Spleen (tissue), 11 donors: ENCODE results near the gene MSI2. TPM values are rescaled to one million over a fixed set of nuclear protein-coding genes. Genes with fewer than 3 reads are reported as not detected.
A peak's percentile ranks its signal among the peaks of the same experiment; 100 is the strongest.

Source experiments
- DNase-seq: peaks from one replicate; pipeline ENCODE4 v3.0.0-alpha.2; 2020
- H3K27ac ChIP-seq, 8 donors: fragments of 200-600 bp; sonication (generic) in 7 of 8; 1 replicate in 4 of 8; 2 replicates in 4 of 8; pipeline versions ENCODE4 v1.5.0 to v1.8.0; 2016 to 2021; ENCODE audit warnings: inconsistent platforms in 4 of 8, mild to moderate bottlenecking in 4 of 8, moderate library complexity in 1 of 8
- H3K27me3 ChIP-seq, 7 donors: fragments of 200-600 bp; sonication (generic) in 6 of 7; replicated peaks in 1 of 7; 1 replicate in 4 of 7; 2 replicates in 3 of 7; pipeline versions ENCODE4 v1.5.0 to v1.8.0; 2016 to 2021; ENCODE audit warnings: inconsistent platforms in 3 of 7, mild to moderate bottlenecking in 1 of 7
- H3K36me3 ChIP-seq, 6 donors: fragments of 200-600 bp; sonication (generic) in 5 of 6; 1 replicate in 4 of 6; 2 replicates in 2 of 6; pipeline versions ENCODE4 v1.5.0 to v1.8.0; 2016 to 2021; ENCODE audit warnings: inconsistent platforms in 2 of 6
- H3K4me1 ChIP-seq, 6 donors: fragments of 200-600 bp; sonication (generic) in 5 of 6; 1 replicate in 3 of 6; 2 replicates in 3 of 6; pipeline versions ENCODE4 v1.5.0 to v1.8.0; 2016 to 2021; ENCODE audit warnings: inconsistent platforms in 3 of 6
- H3K4me3 ChIP-seq, 8 donors: fragments of 200-600 bp; sonication (generic) in 7 of 8; 1 replicate in 4 of 8; 2 replicates in 4 of 8; pipeline versions ENCODE4 v1.5.0 to v1.8.0; 2016 to 2021; ENCODE audit warnings: inconsistent platforms in 4 of 8, mild to moderate bottlenecking in 4 of 8, moderate library complexity in 2 of 8
- H3K9me3 ChIP-seq, 8 donors: fragments of 200-600 bp; sonication (generic) in 7 of 8; 1 replicate in 4 of 8; 2 replicates in 4 of 8; pipeline versions ENCODE4 v1.5.0 to v1.8.0; 2016 to 2021; ENCODE audit warnings: inconsistent platforms in 4 of 8
- CTCF ChIP-seq, 11 experiments: fragments of 200-600 bp in 7 of 11; fragments of 450-650 bp in 4 of 11; sonication (generic) in 4 of 11; IDR thresholded peaks in 8 of 11; conservative IDR thresholded peaks in 3 of 11; 1 replicate in 7 of 11; 2 replicates in 4 of 11; pipeline versions ENCODE4 v1.4.0 to v1.8.0; 2016 to 2021; ENCODE audit warnings: antibody characterized with exemption in 11 of 11, inconsistent platforms in 4 of 11, mild to moderate bottlenecking in 1 of 11
- POLR2A ChIP-seq, 3 donors: fragments of 450-650 bp; IDR thresholded peaks; one replicate each; pipeline ENCODE4 v1.5.1; 2017; ENCODE audit warnings: antibody characterized with exemption in 3 of 3, mild to moderate bottlenecking in 1 of 3
- POLR2AphosphoS5 ChIP-seq, 3 donors: sonication (generic); formaldehyde crosslinking; IDR thresholded peaks; one replicate each; pipeline ENCODE4 v1.5.1; 2017; ENCODE audit warnings: antibody characterized with exemption in 3 of 3
- WGBS, 5 donors: extraction: QIAGEN DNeasy Blood & Tissue Kit in 3 of 5; methylation state at CpG; one replicate each; pipeline versions ENCODE4 v1.1.5 to v1.1.7; 2013 to 2018; 5-methylcytosine and 5-hydroxymethylcytosine counted together
- intact Hi-C: fragments of 100-400 bp; cut with DNase I; formaldehyde crosslinking; loops from one replicate; pipeline ENCODE4 v1.15.0; 2023; ENCODE audit warnings: low total_unique reads
- polyA plus RNA-seq, 3 donors: library from polyadenylated mRNA; stranded (reverse); fragments of 200-250 nt; gene quantifications; one replicate each; pipeline ENCODE4 v1.2.1, GENCODE V29; 2013
- total RNA-seq, 7 donors: library from RNA; depleted of rRNA in 3 of 7; stranded (reverse); fragments of >200 nt in 3 of 7; fragmentation: NEBNext Ultra II Directional in 4 of 7; extraction: Animal tissue kit (Norgen Biotek cat#: 25700) in 4 of 7; gene quantifications; one replicate each; pipeline versions ENCODE4 v1.1.0 to v1.2.1, GENCODE V29; 2016 to 2021
- donor health status: healthy with polysubstance abuse.
- donor health status: DM: no; HTN: no; CAD: no; lungs with moderate emphysema.
- donor health status: DM: no; HTN: no; CAD: no.
- donor health status: Bipolar disorder and iron deficiency.
- donor health status: healthy.
- donor health status: DM: no; HTN: no; CAD: no.
- donor health status: DM: yes; HTN: yes; CAD: no.

MSI2 gene
- total and polyA plus RNA-seq, 10 donors = 9.8 to 131 (median 64.7) TPM

DNA sequence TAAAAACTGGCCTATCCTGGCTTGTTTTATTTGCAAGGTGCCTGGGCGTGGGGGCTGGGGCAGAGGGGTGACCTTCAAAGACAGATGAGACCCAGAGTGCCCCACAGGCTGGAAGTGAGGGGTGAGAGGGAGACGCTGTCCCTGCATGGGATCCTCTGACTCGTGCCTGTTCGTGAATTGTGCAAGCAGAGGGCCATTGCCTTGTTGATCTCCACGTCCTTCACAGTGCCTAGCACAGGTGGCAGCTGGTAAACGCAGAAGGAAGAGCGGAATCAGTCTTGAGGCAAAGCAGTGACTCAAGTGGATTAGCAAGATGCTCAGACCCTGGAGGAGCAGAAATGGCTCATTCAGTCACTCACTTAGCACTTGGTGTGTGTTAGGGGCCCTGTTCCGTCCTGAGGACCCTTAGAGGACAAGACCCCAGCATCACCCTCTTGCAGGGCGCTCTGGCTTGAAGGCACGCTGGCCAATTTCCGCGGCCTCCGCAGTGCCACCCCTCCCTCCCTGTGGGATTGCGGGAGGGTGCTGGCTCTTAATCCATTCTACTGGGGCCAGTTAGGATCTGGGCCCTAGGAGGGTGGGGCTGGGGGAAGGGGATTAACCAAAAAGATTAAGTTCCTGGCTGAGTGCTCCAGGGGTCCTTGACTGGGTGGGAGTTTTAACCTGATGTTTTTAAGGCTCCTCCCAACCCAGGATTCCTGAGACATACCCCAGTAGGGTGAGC lies 337.6 kb downstream of the MSI2 start:
- Histone ChIP-seq H3K4me1 (peaks cover 16 to 40% (median 25%) of the 10 kb centered on the region in 6 donors), H3K4me3 (no peak overlapping the region), H3K27ac (no peak overlapping the region), H3K36me3 (peaks cover 0 to 16% (median 0%) of the 10 kb centered on the region in 6 donors), H3K27me3 (no peaks in the 10 kb centered on the region), H3K9me3 (peaks cover 0 to 14% (median 10%) of the 10 kb centered on the region in 8 donors)
- no peak for DNase-seq
- TF ChIP-seq POLR2A (IDR thresholded peaks at IDR 0.05) = no peak
- no peak for TF ChIP-seq POLR2AphosphoS5 (IDR thresholded peaks at IDR 0.05)
- TF ChIP-seq CTCF (IDR thresholded peaks at IDR 0.05 in 8 of 11, conservative IDR thresholded peaks at IDR 0.05 in 3 of 11) = no peak
- intact Hi-C loops = no loop called here
- 81 to 95% (median 92%) methylated on average over 7 to 14 of the region's 14 CpGs for WGBS, 5 donors

DNA sequence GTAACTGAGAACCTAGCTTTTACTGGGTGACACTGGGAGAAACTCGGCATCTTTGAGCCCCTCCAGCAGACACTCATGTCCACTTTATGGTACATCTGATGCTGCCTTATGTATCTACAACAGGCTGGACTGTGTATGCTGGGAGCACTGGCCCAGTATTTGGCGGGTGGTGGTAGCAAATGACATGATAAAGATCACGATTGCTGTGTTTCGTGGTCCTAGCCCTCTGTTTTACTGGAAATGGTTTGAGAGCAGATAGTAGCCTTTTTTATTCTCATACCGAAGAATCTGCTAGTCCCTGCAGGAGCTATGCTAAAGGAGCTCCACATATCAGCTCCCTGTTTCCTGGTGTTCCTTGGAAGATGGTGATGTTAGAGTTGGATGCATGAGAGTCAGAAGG lies 338.4 kb downstream of the MSI2 start:
- Histone ChIP-seq H3K4me1 (peaks cover 25 to 48% (median 33%) of the 10 kb centered on the region in 6 donors), H3K27ac (no peak overlapping the region), H3K4me3 (no peak overlapping the region), H3K36me3 (peaks cover 0 to 10% (median 0%) of the 10 kb centered on the region in 6 donors), H3K9me3 (peaks cover 0 to 14% (median 10%) of the 10 kb centered on the region in 8 donors), H3K27me3 (no peaks in the 10 kb centered on the region)
- no peak for TF ChIP-seq CTCF (IDR thresholded peaks at IDR 0.05 in 8 of 11, conservative IDR thresholded peaks at IDR 0.05 in 3 of 11)
- no peak for DNase-seq
- WGBS, 5 donors = 95 to 100% (median 98%) methylated on average over 5 of the region's 5 CpGs
- intact Hi-C loops = loop anchor here (5.0 kb wide), 2 partner anchors 78 to 153 kb away; partner anchors contain the start of gene CCDC182

- no peak overlapping the region for H3K27ac ChIP-seq
- H3K36me3 ChIP-seq = peaks cover 0 to 10% (median 0%) of the 10 kb centered on the region in 6 donors
- no peaks in the 10 kb centered on the region for H3K27me3 ChIP-seq
- H3K4me3 ChIP-seq = no peak overlapping the region
- no peak for TF ChIP-seq CTCF (IDR thresholded peaks at IDR 0.05 in 8 of 11, conservative IDR thresholded peaks at IDR 0.05 in 3 of 11)
- TF ChIP-seq POLR2A (IDR thresholded peaks at IDR 0.05) = no peak
- DNase-seq = no peak
- H3K4me1 ChIP-seq = peaks cover 31 to 55% (median 39%) of the 10 kb centered on the region in 6 donors
- intact Hi-C loops = loop anchor here (5.0 kb wide), 2 partner anchors 77 to 152 kb away; partner anchors contain the start of gene CCDC182
- 89 to 96% (median 94%) methylated on average over 4 of the region's 4 CpGs for WGBS, 5 donors
- H3K9me3 ChIP-seq = peaks cover 0 to 14% (median 10%) of the 10 kb centered on the region in 8 donors
Measured at GRCh38 chr17:57595426-57595825, 339.1 kb downstream of the MSI2 start.

DNA sequence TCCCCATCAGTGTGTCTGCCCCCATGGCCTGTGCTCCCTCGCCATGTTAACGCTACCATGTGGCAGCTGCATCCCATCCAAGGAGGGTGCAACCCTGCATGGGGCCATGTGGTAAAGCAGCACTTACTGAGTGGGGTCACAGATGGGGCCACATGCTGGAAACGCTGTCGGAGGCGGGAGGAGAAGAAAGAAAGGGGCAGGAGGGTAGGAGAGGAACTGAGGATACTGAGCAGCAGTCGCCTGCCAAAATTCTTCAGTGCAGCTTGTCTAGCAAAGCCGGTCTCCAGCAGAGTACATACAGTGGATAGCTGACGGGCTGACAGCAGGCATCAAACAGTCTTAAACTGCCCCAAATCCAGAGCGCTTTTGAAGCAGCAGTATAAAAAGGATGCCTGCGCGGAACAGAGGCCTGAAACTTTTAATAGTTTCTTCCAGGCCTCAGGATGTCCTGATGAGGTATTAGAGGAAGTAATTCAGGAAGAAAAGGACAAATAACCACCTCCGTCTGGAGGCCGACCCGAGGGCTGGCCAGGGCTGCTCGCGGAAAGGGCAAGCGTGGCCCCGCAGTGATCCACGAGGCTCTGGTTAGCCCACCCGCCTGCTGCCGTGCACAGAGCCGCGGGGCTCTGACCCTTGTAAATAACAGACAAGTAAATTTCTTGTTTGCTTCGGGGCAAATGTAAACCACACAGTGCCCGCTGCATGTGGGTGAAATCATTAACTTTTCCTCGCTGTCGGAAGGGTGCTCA lies 339.8 kb downstream of the MSI2 start:
- 63 to 76% (median 69%) methylated on average over 27 of the region's 27 CpGs for WGBS, 5 donors
- H3K27ac ChIP-seq = peak overlapping the region in 4 of 8 donors; percentile 2 to 25 (median 16)
- intact Hi-C loops = loop anchor here (5.0 kb wide), 2 partner anchors 76 to 151 kb away; partner anchors contain the start of gene CCDC182

More for the DNA sequence above, 339.8 kb downstream of the MSI2 start:
- no peak overlapping the region for H3K4me3 ChIP-seq
- peaks cover 0 to 10% (median 0%) of the 10 kb centered on the region in 6 donors for H3K36me3 ChIP-seq
- H3K27me3 ChIP-seq = no peaks in the 10 kb centered on the region
- H3K9me3 ChIP-seq = peaks cover 0 to 14% (median 10%) of the 10 kb centered on the region in 8 donors
- H3K4me1 ChIP-seq = peaks cover 34 to 62% (median 46%) of the 10 kb centered on the region in 6 donors
- DNase-seq = no peak
- peak; percentile 34 to 43 (median 43) for TF ChIP-seq POLR2AphosphoS5 (IDR thresholded peaks at IDR 0.05)
- no peak for TF ChIP-seq CTCF (IDR thresholded peaks at IDR 0.05 in 8 of 11, conservative IDR thresholded peaks at IDR 0.05 in 3 of 11)
- TF ChIP-seq POLR2A (IDR thresholded peaks at IDR 0.05) = no peak
